Mesendoderm (in vitro differentiated cells): ENCODE data around the gene SELENOP.

Experiments
- DNase-seq: peaks from one replicate; pipeline ENCODE4 v3.0.0; 2013
- H2AK5ac ChIP-seq: 2 replicates; pipeline ENCODE4 v1.6.1; 2013; ENCODE audit warnings: low read length, inconsistent platforms
- H2BK120ac ChIP-seq: 2 replicates; pipeline ENCODE4 v1.6.1; 2013; ENCODE audit warnings: low read depth, mild to moderate bottlenecking, low read length, moderate library complexity, mixed read lengths
- H2BK15ac ChIP-seq: replicated peaks from 2 replicates; pipeline ENCODE4 v1.6.1; 2013; ENCODE audit warnings: low read depth, mild to moderate bottlenecking, moderate library complexity
- H2BK5ac ChIP-seq: 2 replicates; pipeline ENCODE4 v1.6.1; 2013; ENCODE audit warnings: low read length, inconsistent platforms
- H3K18ac ChIP-seq: 2 replicates; pipeline ENCODE4 v1.6.1; 2013; ENCODE audit warnings: mild to moderate bottlenecking, low read length, mixed read lengths
- H3K23ac ChIP-seq: one replicate; pipeline ENCODE4 v1.6.1; 2013; ENCODE audit warnings: low read length
- H3K27ac ChIP-seq: 2 replicates; pipeline ENCODE4 v1.5.1; 2013; ENCODE audit warnings: low read depth, mild to moderate bottlenecking, inconsistent platforms, low read length, moderate library complexity
- H3K27me3 ChIP-seq: 2 replicates; pipeline ENCODE4 v1.6.1; 2013; ENCODE audit warnings: low read length, control low read depth, mild to moderate bottlenecking, inconsistent platforms; ENCODE audit not compliant: insufficient read depth, poor library complexity
- H3K36me3 ChIP-seq: 2 replicates; pipeline ENCODE4 v1.6.1; 2013; ENCODE audit warnings: low read length, inconsistent platforms; ENCODE audit not compliant: control insufficient read depth, insufficient read depth
- H3K4ac ChIP-seq: one replicate; pipeline ENCODE4 v1.6.1; 2013; ENCODE audit warnings: low read depth, mild to moderate bottlenecking, low read length, moderate library complexity
- H3K4me1 ChIP-seq: 2 replicates; pipeline ENCODE4 v1.6.1; 2013; ENCODE audit warnings: low read depth, low read length, inconsistent platforms; ENCODE audit not compliant: control insufficient read depth
- H3K4me2 ChIP-seq: 2 replicates; pipeline ENCODE4 v1.6.1; 2013; ENCODE audit warnings: low read length
- H3K4me3 ChIP-seq: 2 replicates; pipeline ENCODE4 v1.5.1; 2013; ENCODE audit warnings: mild to moderate bottlenecking, low read length
- H3K56ac ChIP-seq: one replicate; pipeline ENCODE4 v1.6.1; 2013; ENCODE audit warnings: low read length
- H3K79me1 ChIP-seq: 2 replicates; pipeline ENCODE4 v1.6.1; 2013; ENCODE audit warnings: low read length, inconsistent platforms
- H3K79me2 ChIP-seq: 2 replicates; pipeline ENCODE4 v1.6.1; 2013; ENCODE audit warnings: mild to moderate bottlenecking, low read length; ENCODE audit not compliant: control insufficient read depth, insufficient read depth
- H3K9ac ChIP-seq: 2 replicates; pipeline ENCODE4 v1.6.1; 2013; ENCODE audit warnings: low read length, inconsistent platforms
- H4K5ac ChIP-seq: one replicate; pipeline ENCODE4 v1.6.1; 2013; ENCODE audit warnings: low read length
- H4K8ac ChIP-seq: one replicate; pipeline ENCODE4 v1.6.1; 2013; ENCODE audit warnings: low read depth, mild to moderate bottlenecking, control low read depth, low read length, moderate library complexity
- WGBS: extraction: QIAGEN DNeasy Blood & Tissue Kit; methylation state at CpG from one replicate; pipeline ENCODE4 v1.1.7; 2013; ENCODE audit warnings: low lambda C conversion rate, missing lambda C conversion rate; ENCODE audit not compliant: insufficient coverage; ENCODE audit errors: extremely low coverage; 5-methylcytosine and 5-hydroxymethylcytosine counted together

Gene SELENOP

GRCh38 chr5:42842921-42843641, 31.4 kb upstream of the SELENOP start:
- Histone ChIP-seq H4K8ac (no peak overlapping the region), H3K4me1 (no peaks in the 10 kb centered on the region), H2AK5ac (no peak overlapping the region), H3K4ac (no peak overlapping the region), H3K27ac (no peak overlapping the region), H3K4me3 (no peak overlapping the region), H3K79me2 (no peaks in the 10 kb centered on the region), H3K27me3 (no peaks in the 10 kb centered on the region), H2BK120ac (no peak overlapping the region), H4K5ac (no peak overlapping the region), H3K56ac (no peak overlapping the region), H3K4me2 (no peak overlapping the region), H3K9ac (no peak overlapping the region), H2BK5ac (no peak overlapping the region), H2BK15ac (no peak overlapping the region), H3K79me1 (no peaks in the 10 kb centered on the region), H3K18ac (no peak overlapping the region), H3K36me3 (no peaks in the 10 kb centered on the region), H3K23ac (no peak overlapping the region)
- DNase-seq = no peak
- WGBS = no CpG with 5 or more reads among the region's 4 CpGs

DNA sequence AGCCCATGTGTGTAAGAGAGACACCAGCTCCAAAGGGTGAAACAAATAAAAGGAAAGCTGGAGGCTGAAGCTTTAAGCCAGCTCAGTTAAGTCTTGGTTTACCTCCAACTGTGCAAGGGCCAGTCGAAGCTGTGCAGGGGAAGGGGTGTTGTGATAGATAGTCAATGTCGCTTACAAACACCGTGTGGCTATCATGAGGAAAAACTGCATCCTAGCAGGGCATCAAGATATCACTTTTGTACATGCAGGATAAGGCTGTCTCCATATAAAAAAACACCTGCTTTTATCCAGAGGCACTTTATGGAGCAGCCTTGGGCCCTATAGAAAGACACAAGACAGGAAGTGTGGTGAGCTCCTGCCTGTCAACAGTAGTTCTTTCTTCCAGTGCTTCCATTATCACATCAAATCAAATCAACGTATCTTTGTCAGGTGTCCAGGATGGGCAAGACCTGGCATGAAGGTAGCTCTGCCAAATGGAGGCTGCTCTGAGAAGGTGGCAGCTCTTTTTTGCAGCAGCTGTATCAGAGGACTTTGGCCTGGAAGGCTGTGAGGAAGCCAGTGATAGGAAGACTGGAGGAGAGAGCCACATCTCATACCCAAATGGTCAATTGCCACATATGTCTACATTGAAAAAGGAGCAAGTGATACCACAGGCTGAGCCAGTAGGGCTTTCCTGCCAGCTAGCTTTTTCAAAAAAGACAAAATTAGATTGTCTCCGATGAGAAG, 29.3 kb upstream of the SELENOP start:
- Histone ChIP-seq H3K9ac (no peak overlapping the region), H2BK15ac (no peak overlapping the region), H3K4ac (no peak overlapping the region), H3K79me2 (no peaks in the 10 kb centered on the region), H2BK5ac (no peak overlapping the region), H4K8ac (no peak overlapping the region), H3K4me1 (no peaks in the 10 kb centered on the region), H3K56ac (no peak overlapping the region), H3K27me3 (no peaks in the 10 kb centered on the region), H3K79me1 (no peaks in the 10 kb centered on the region), H3K27ac (no peak overlapping the region), H3K4me2 (no peak overlapping the region), H2BK120ac (no peak overlapping the region), H3K4me3 (no peak overlapping the region), H3K18ac (no peak overlapping the region), H2AK5ac (no peak overlapping the region), H4K5ac (no peak overlapping the region), H3K23ac (no peak overlapping the region), H3K36me3 (no peaks in the 10 kb centered on the region)
- no peak for DNase-seq
- WGBS = no CpG with 5 or more reads among the region's 5 CpGs

DNA sequence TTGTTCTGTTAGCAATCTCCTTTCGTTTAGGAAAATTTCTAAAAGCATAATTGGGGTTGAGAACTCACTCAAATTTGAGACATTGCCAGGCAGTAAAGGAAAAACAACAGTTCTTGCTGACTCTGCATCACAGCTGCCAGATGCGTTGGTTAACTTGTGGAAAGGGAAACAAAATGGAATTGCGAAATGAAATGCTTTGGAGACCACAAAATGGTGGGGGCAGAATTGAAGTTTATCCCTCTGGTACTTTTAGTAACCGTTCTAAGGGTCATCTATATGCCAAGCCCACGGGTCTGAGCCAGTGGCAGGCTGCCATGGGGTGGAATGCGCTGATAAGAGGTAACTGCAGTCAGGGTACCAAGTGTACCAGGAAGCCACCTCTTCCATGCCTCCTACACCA, 28.6 kb upstream of the SELENOP start:
- no peak for DNase-seq
- no peak overlapping the region for H3K4me2 ChIP-seq
- H3K18ac ChIP-seq = no peak overlapping the region
- no peaks in the 10 kb centered on the region for H3K79me2 ChIP-seq
- H3K4me3 ChIP-seq = no peak overlapping the region
- H2BK5ac ChIP-seq = no peak overlapping the region
- no peak overlapping the region for H3K23ac ChIP-seq
- H2AK5ac ChIP-seq = no peak overlapping the region
- H3K27me3 ChIP-seq = no peaks in the 10 kb centered on the region
- H2BK120ac ChIP-seq = no peak overlapping the region
- no peaks in the 10 kb centered on the region for H3K4me1 ChIP-seq
- H3K4ac ChIP-seq = no peak overlapping the region
- no peaks in the 10 kb centered on the region for H3K79me1 ChIP-seq
- H2BK15ac ChIP-seq = no peak overlapping the region
- H3K56ac ChIP-seq = no peak overlapping the region
- no peak overlapping the region for H3K27ac ChIP-seq
- WGBS = no CpG with 5 or more reads among the region's 6 CpGs
- H4K5ac ChIP-seq = no peak overlapping the region
- no peak overlapping the region for H4K8ac ChIP-seq
- no peak overlapping the region for H3K9ac ChIP-seq
- no peaks in the 10 kb centered on the region for H3K36me3 ChIP-seq

DNA sequence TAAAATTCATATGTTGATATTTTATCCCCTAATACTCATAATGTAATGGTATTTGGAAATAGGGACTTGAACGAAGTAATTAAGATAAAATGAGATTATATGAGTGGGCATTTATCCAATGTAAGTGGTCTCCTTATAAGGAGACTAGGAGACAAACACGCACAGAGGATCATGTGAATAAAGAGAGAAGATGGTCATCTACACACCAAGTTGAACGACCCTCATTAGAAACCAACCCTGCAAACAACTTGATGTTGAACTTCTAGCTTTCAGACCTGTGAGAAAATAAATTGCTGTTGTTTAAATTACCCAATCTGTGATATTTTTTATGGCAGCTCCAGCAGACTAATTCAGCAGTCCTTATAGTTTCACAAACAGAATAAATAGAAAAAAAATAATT, 27.5 kb upstream of the SELENOP start:
- Histone ChIP-seq H3K18ac (no peak overlapping the region), H2BK120ac (no peak overlapping the region), H3K4me2 (no peak overlapping the region), H3K79me2 (no peaks in the 10 kb centered on the region), H2BK15ac (no peak overlapping the region), H3K27me3 (no peaks in the 10 kb centered on the region), H4K8ac (no peak overlapping the region), H3K27ac (no peak overlapping the region), H2AK5ac (no peak overlapping the region), H3K4me3 (no peak overlapping the region), H2BK5ac (no peak overlapping the region), H3K4me1 (no peaks in the 10 kb centered on the region), H3K79me1 (no peaks in the 10 kb centered on the region), H4K5ac (no peak overlapping the region), H3K36me3 (no peaks in the 10 kb centered on the region), H3K56ac (no peak overlapping the region), H3K9ac (no peak overlapping the region), H3K23ac (no peak overlapping the region), H3K4ac (no peak overlapping the region)
- no peak for DNase-seq
- WGBS = no CpG with 5 or more reads among the region's 3 CpGs

DNA sequence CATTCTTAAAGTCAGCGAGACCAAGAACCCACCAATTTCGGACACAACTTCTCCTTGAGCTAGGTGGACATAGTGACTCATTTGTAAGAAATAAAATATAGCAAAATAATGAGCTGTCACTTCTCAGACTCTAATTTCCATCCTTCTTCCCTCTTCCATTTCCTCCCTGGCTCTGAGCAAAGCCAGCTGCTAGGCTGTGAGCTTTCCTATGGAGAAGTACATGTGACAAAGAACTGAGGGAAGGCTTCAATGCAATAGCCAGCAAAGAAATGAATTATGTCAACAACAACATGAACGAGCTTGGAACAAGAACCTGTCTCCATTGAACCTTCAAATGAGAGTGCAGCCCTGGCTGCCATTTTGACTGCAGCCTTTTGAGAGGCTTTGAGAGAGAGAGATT, 25.9 kb upstream of the SELENOP start:
- Histone ChIP-seq H3K56ac (no peak overlapping the region), H3K27ac (no peak overlapping the region), H3K4me2 (no peak overlapping the region), H3K18ac (no peak overlapping the region), H3K36me3 (no peaks in the 10 kb centered on the region), H2BK5ac (no peak overlapping the region), H3K79me2 (no peaks in the 10 kb centered on the region), H2AK5ac (no peak overlapping the region), H3K79me1 (no peaks in the 10 kb centered on the region), H2BK120ac (no peak overlapping the region), H4K8ac (no peak overlapping the region), H3K9ac (no peak overlapping the region), H3K4ac (no peak overlapping the region), H2BK15ac (no peak overlapping the region), H3K23ac (no peak overlapping the region), H3K4me3 (no peak overlapping the region), H3K27me3 (no peaks in the 10 kb centered on the region), H3K4me1 (no peaks in the 10 kb centered on the region), H4K5ac (no peak overlapping the region)
- DNase-seq = no peak
- WGBS = no CpG with 5 or more reads among the region's 3 CpGs
